Measurements from ENCODE around the gene ZNF526.
A peak's percentile ranks its signal among the peaks of the same experiment; 100 is the strongest.

ZNF526 gene

GRCh38 chr19:42219812-42220750 lies at the start of gene ZNF526:
TSS of gene ZNF526 (plus strand) at chr19:42220312. CDS start at chr19:42224404, 4,092 bp downstream.
- DNase-seq, result peak; percentile 95

- DNase-seq, result no peak
These were observed 49.4 kb upstream of the ZNF526 start for GRCh38 chr19:42170715-42171114.

DNA sequence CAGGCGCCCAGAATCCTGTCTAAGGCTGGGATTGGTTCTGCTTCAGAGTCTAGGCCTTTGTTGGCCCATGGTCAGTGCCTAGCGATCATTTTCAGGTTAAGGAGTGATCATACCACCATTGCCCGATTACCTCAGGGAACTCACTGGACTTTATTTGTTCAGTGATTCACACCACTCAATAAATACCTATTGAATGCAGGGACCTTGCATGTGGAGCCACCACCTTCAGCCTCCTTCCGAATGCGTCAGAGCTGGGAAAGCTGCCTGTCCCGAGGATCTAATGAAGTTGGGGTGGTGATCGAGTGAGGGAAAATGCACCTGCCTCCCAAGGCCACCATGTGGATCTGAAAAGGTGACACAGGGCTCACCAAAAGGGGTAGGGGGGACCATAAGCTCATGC lies 47.9 kb upstream of the ZNF526 start:
- no peak for DNase-seq

DNA sequence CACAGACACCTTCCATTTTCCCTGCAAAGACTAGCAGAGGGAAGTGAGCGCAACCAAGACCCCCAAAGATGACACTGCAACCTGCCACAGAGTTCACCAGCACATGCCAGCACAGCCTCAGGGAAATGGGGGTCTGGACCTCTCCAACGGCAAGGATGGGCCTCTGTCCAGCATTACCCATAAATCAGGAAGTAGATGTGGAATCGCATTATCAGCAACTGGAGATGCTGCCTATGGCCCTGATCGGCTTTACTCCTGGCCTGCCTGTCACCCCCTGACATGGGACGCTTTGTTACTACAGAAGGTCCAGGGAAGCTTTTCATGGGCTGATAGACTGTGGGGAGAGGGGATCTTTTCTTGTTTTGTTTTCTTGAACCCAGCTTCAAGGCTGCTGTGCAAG lies 46.4 kb upstream of the ZNF526 start:
- no peak for DNase-seq

DNA sequence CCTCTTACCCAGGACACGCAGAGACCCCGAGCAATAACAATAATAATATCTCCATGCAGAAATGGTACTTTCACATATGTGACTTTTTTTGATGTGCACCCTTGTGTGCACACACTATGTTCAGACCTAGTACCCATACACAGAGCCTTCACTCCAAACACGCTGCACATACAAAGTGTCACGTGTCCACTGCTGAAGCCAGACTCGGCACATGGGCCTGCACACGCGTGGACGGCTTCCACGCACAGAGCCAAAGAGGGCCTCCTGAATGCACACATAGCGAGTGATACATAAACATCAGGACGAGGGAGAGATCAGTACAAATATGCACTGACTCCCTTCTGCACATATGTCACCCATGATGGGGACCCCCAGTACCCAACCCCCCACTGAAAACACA lies 45.9 kb upstream of the ZNF526 start:
- no peak for DNase-seq

GRCh38 chr19:42174958-42175734 lies 45.0 kb upstream of the ZNF526 start:
- DNase-seq, result no peak

DNA sequence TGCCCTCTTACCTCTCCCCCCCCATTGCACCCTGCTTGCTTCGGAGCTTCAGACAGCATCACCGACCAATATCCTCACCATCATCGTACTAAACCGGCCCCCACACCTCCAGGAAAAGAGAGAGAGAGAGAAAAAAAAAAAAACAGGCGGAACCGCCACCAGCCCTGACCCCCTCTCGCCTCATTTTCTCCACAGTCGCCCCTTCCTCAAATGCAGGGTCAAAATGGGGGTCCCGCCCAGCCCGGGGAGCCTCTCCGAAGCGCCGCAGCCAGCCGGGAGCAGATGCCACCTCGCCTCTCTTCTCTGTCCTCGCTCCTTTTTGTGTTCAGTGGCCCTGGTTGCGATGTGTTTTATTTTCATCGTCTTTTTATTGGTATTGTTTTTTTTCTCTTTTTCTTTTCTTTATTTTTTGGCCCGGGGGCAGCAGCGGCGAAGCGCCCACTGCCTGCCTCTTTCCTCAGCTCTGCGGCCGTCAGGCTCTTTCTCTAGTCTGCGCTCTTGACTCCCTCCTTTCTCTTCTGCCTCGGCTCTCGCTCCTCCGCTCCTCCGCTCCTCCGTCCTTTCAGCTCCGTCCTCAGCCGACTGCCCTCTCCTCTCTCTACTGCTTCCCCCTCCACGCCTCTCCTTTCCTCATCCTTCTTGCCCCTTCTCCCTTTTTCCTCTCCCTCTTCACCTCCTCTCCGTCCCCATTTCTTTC lies 44.0 kb upstream of the ZNF526 start:
- no peak for DNase-seq

DNA sequence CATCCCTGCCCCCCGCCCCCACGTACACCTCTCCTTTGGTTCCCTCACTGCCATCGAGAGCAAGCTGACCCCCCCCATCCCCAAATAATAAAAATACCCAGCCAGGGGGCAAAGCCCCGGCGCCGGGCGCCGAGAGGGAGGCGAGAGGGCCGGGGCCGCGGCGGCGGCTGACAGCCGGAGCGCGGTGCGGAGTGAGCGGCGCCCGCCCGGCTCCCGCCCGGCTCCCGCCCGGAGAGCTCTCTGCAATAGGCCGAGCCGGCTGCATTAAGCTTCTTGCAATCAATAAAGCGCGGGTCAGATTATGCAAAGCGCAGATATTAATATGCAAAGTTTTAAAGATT lies 43.5 kb upstream of the ZNF526 start:
- peak; percentile 51 for DNase-seq

DNA sequence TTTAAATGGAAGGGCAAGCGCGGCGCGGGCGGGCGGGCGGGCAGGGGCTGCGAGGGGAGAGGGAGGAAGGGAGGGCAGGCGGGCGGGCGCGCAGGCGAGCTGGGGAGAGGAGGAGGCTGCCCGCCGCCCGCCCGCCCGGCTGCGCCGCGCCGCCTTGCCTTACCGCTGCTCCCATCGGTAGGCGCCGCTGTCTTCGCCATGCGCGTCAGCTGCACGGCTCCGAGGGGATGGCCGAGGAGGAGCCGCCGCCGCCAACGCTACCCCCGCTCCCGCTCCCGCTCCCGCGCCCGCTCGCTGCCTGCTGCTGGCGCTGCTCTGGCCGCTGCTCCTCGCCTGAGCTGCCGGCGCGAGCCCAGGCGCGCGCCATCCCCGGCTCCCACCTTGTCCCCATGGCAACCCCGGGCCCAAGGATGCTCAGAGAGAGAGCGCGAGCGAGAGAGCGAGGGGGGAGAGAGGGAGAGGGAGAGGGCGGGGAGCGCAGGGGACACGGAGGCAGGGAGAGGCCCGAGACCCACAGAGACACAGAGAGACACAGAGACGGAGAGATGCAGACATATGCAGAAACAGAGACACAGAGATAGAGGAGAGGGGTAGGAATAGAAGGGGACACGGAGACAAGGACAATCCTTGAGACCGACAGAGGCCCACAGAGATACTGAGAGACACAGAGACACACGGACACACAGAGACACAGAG lies 43.0 kb upstream of the ZNF526 start:
- DNase-seq, result peak; percentile 63

GRCh38 chr19:42177686-42178019 lies 42.5 kb upstream of the ZNF526 start:
- DNase-seq, result no peak

- DNase-seq, result no peak
These were observed 41.1 kb upstream of the ZNF526 start for GRCh38 chr19:42178791-42179674.

GRCh38 chr19:42184401-42184861 lies 35.7 kb upstream of the ZNF526 start:
- DNase-seq, result peak; percentile 54

- no peak for DNase-seq
These were observed 34.8 kb upstream of the ZNF526 start for GRCh38 chr19:42185277-42185676.

GRCh38 chr19:42188665-42189064 lies 31.4 kb upstream of the ZNF526 start:
- DNase-seq, result no peak

GRCh38 chr19:42189133-42189532 lies 31.0 kb upstream of the ZNF526 start:
- no peak for DNase-seq

DNA sequence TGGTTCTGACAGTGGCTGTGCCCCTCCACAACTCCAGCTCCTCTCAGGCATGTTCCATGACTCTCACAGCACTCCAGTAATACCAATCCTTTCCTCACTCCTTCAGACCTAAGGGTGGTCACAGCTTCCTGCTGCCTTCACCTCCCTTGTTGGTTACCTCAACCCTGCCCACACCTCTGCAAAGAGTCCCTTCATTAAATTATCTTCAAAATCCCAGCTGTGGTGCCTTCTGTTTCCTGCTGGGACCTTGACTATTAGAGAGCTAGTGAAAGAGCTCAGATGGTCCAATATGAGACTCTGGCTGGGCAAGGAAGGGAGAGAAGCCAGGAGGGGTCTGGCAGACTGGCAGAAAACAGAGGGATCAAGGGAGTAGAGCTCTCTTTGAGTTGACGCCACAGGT lies 28.8 kb upstream of the ZNF526 start:
- no peak for DNase-seq

DNA sequence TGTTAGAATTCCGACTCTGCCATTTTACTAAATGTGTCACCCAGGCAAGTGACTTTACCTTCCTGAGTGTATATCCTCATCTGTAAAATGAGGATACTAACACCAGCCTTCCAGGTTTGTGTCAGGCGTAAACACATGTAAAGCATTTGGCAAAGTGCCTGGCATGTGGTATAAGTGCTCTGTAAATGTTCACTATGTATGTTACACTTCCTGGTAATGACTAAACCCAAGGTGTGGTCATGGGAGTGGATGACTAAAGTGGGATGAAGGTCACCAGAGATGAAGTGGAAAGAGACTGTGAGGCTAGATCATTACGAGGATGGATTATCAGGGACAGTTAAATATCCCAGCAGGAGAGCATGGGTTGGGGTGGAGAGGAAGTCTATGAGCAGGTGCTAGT lies 28.3 kb upstream of the ZNF526 start:
- no peak for DNase-seq

DNA sequence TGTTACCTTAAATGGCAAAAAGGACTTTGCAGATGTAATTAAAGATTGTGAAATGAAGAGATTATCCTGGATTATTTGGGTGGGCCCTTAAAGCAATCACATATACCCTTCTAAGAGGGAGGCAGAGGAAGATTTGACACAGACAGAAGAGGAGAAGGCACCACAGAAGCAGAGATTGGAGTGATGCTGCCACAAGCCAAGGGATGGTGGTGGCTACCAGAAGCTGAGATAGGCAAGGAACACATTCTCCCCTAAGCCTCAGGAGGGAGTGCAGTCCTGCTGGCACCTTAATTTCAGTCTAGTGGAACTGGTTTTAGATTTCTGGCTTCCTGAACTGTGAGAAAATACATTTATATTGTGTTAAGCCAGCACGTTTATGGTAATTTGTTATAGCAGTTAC lies 26.8 kb upstream of the ZNF526 start:
- no peak for DNase-seq

DNA sequence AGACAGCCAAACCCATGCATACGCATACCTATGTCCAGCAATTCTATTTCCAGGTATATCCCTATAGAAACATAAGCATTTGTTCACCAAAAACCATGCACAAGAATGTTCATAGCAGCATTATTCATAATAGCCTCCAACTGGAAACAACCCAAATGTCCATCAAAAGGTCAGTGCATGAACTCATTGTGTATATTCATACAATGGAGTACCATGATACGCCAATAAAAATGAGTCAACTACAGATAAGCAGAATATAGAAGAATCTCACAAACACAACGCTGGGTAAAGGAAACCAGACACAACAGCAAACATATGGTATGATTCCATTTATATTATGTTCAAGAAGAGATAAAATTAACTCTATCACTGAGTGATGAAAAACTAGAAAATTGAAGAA lies 26.4 kb upstream of the ZNF526 start:
- DNase-seq, result no peak

GRCh38 chr19:42196011-42197001 lies 23.8 kb upstream of the ZNF526 start:
- no peak for DNase-seq

Measured in T1000 (cell line).